GM10266 (cell line): ENCODE results near the gene CPM.
"Not testable (repeated sequence)": the region's sequence is repeated elsewhere in the genome, so short reads cannot be mapped to it uniquely, and the experiment has no call there.

Source experiments
- DNase-seq: peaks from one replicate; pipeline ENCODE4 v3.0.0; 2012; ENCODE audit errors: extremely low spot score
- CTCF ChIP-seq: IDR thresholded peaks from 2 replicates; pipeline ENCODE4 v1.5.1; 2012; ENCODE audit warnings: mild to moderate bottlenecking, low read depth; ENCODE audit not compliant: control insufficient read depth, insufficient read depth; ENCODE audit errors: missing control alignments

Gene CPM

GRCh38 chr12:68815928-68816800, 116.8 kb downstream of the CPM start:
- DNase-seq = no peak
- TF ChIP-seq CTCF = no peak

GRCh38 chr12:68815232-68815927, 117.6 kb downstream of the CPM start:
- TF ChIP-seq CTCF = no peak
- no peak for DNase-seq

- DNase-seq = no peak
- no peak for TF ChIP-seq CTCF
Measured at GRCh38 chr12:68814490-68815231, 118.3 kb downstream of the CPM start.

- no peak for DNase-seq
- no peak for TF ChIP-seq CTCF
Measured at GRCh38 chr12:68813242-68813593, 119.8 kb downstream of the CPM start.

- no peak for DNase-seq
- no peak for TF ChIP-seq CTCF
Measured at GRCh38 chr12:68812553-68813241, 120.3 kb downstream of the CPM start.

GRCh38 chr12:68811573-68811972, 121.4 kb downstream of the CPM start:
- DNase-seq = not testable (repeated sequence)

GRCh38 chr12:68810027-68810389, 123.0 kb downstream of the CPM start:
- DNase-seq = not testable (repeated sequence)
